ENCODE results near the gene RAD17. TPM values are rescaled to one million over a fixed set of nuclear protein-coding genes. Genes with fewer than 3 reads are reported as not detected.

RAD17 gene
- polyA plus RNA-seq, 1 donor (not counting 4 experiments of a cell fraction or from before 2014, with no cell fraction given) = 23.0 TPM

DNA sequence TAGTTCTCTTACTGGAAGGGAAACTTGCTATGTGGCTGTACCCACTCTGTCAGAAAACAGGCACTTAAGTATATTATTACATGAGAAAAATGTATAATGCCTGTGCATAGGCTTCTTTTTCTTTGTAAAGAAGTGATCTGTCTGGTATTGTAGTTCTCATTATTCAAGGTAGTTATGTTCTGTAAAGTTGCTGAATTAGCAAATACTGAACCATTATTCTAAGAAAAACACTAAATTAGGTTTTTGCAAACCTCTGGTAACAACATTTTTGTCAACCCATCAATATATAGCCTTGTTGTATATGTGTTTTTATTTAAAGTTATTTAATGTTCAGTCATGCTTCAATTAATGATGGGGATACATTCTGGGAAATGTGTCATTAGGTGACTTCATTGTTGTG lies 8.8 kb downstream of the RAD17 start:
- Histone ChIP-seq H3K4me3 (ENCODE audit: control insufficient read depth in 2 of 3, extremely low read depth in 1 of 3, insufficient read depth in 2 of 3, low read depth in 1 of 3, low read length in 3 of 3) (no peak overlapping the region), H3K79me2 (ENCODE audit: control insufficient read depth, insufficient read depth, low read length) (no peaks in the 10 kb centered on the region), H3K27me3 (ENCODE audit: control insufficient read depth, extremely low read depth, insufficient read depth, low read length) (no peaks in the 10 kb centered on the region), H3K9ac (ENCODE audit: control insufficient read depth, extremely low read depth, insufficient read depth, low read length) (no peak overlapping the region), H3K4me2 (ENCODE audit: control insufficient read depth, extremely low read depth, insufficient read depth, low read depth, low read length) (no peak overlapping the region), H3K4me1 (ENCODE audit: control insufficient read depth, extremely low read depth, insufficient read depth, low read length) (no peaks in the 10 kb centered on the region), H4K20me1 (ENCODE audit: control insufficient read depth, extremely low read depth, insufficient read depth, low read length) (no peaks in the 10 kb centered on the region), H3K9me1 (ENCODE audit: control insufficient read depth, extremely low read depth, insufficient read depth, low read length) (no peaks in the 10 kb centered on the region), H3K9me3 (ENCODE audit: control insufficient read depth, low read depth, low read length) (no peaks in the 10 kb centered on the region), H2AFZ (ENCODE audit: control insufficient read depth, low read length) (no peak overlapping the region), H3K36me3 (ENCODE audit: control insufficient read depth in 2 of 2, extremely low read depth in 1 of 2, insufficient read depth in 2 of 2, low read length in 2 of 2) (peaks cover 9 to 15% of the 10 kb centered on the region in 2 experiments), H3K27ac (ENCODE audit: control insufficient read depth, insufficient read depth, low read length) (no peak overlapping the region)
- FAIRE-seq (no peak), DNase-seq (ENCODE audit: low read depth, low spot score) (no peak)
- dilution Hi-C loops (cut with MboI; ENCODE audit: extremely low pct_ligation_motif_present, low sequenced_read_pairs) = no loop called here
- TF ChIP-seq EZH2 (IDR thresholded peaks at IDR 0.05; ENCODE audit: low read length) (no peak), CTCF (optimal IDR thresholded peaks at IDR 0.05 in 1 of 3, IDR thresholded peaks at IDR 0.05 in 1 of 3, conservative IDR thresholded peaks at IDR 0.05 in 1 of 3; ENCODE audit: extremely low read depth in 1 of 3, insufficient read depth in 2 of 3, low read length in 3 of 3) (no peak)

- TF ChIP-seq CTCF (optimal IDR thresholded peaks at IDR 0.05 in 1 of 3, IDR thresholded peaks at IDR 0.05 in 1 of 3, conservative IDR thresholded peaks at IDR 0.05 in 1 of 3; ENCODE audit: extremely low read depth in 1 of 3, insufficient read depth in 2 of 3, low read length in 3 of 3) = no peak
- no peak for TF ChIP-seq EZH2 (IDR thresholded peaks at IDR 0.05; ENCODE audit: low read length)
- Histone ChIP-seq H2AFZ (ENCODE audit: control insufficient read depth, low read length) (no peak overlapping the region), H3K9me3 (ENCODE audit: control insufficient read depth, low read depth, low read length) (no peaks in the 10 kb centered on the region), H3K27ac (ENCODE audit: control insufficient read depth, insufficient read depth, low read length) (no peak overlapping the region), H3K9ac (ENCODE audit: control insufficient read depth, extremely low read depth, insufficient read depth, low read length) (no peak overlapping the region), H3K36me3 (ENCODE audit: control insufficient read depth in 2 of 2, extremely low read depth in 1 of 2, insufficient read depth in 2 of 2, low read length in 2 of 2) (peaks cover 0 to 5% of the 10 kb centered on the region in 2 experiments), H3K4me3 (ENCODE audit: control insufficient read depth in 2 of 3, extremely low read depth in 1 of 3, insufficient read depth in 2 of 3, low read depth in 1 of 3, low read length in 3 of 3) (no peak overlapping the region), H4K20me1 (ENCODE audit: control insufficient read depth, extremely low read depth, insufficient read depth, low read length) (no peaks in the 10 kb centered on the region), H3K4me2 (ENCODE audit: control insufficient read depth, extremely low read depth, insufficient read depth, low read depth, low read length) (no peak overlapping the region), H3K4me1 (ENCODE audit: control insufficient read depth, extremely low read depth, insufficient read depth, low read length) (no peaks in the 10 kb centered on the region), H3K27me3 (ENCODE audit: control insufficient read depth, extremely low read depth, insufficient read depth, low read length) (no peaks in the 10 kb centered on the region), H3K79me2 (ENCODE audit: control insufficient read depth, insufficient read depth, low read length) (no peaks in the 10 kb centered on the region), H3K9me1 (ENCODE audit: control insufficient read depth, extremely low read depth, insufficient read depth, low read length) (no peaks in the 10 kb centered on the region)
- dilution Hi-C loops (cut with MboI; ENCODE audit: extremely low pct_ligation_motif_present, low sequenced_read_pairs) = no loop called here
- no peak for DNase-seq (ENCODE audit: low read depth, low spot score)
- FAIRE-seq = no peak
Measured at GRCh38 chr5:69404659-69405330, 35.2 kb downstream of the RAD17 start.

All from keratinocyte (primary cell).